ENCODE measurements around the gene ADAM22.

Gene ADAM22

GRCh38 chr7:88233828-88234227 is 299.8 kb downstream of the ADAM22 start:
- Histone ChIP-seq H3K4me3 (ENCODE audit: low read length) (no peak overlapping the region), H3K4me2 (ENCODE audit: low read depth, low read length) (no peak overlapping the region)
- TF ChIP-seq EZH2phosphoT487 (IDR thresholded peaks at IDR 0.05; ENCODE audit: low read length) (no peak), CTCF (IDR thresholded peaks at IDR 0.05; ENCODE audit: low read length) (no peak), EZH2 (optimal IDR thresholded peaks at IDR 0.05; ENCODE audit: low read depth, low read length) (no peak)

DNA sequence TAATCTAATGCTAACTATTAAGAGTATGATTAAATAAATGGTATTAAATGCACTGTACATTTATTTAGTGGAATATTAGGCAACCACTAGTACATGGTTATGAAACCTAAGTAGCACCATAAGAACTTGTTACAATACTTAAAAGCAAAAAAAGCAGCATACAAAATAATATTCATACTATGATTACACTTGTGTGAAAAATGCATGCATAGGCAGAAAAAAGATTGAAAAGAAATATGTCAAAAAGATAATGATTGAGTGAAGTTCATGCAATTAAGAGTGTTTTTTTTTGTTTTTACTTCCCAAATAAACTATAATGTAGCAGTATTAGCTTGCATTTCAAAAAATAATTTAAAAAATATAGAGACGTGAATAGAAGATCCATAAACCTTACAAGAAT is 305.8 kb downstream of the ADAM22 start:
- no peaks in the 10 kb centered on the region for H3K9me3 ChIP-seq (replicated peaks; ENCODE audit: insufficient read depth, low read length)
- no peak overlapping the region for H2AFZ ChIP-seq (ENCODE audit: low read length)
- no peaks in the 10 kb centered on the region for H3F3A ChIP-seq (ENCODE audit: insufficient read depth, low read length)
- DNase-seq = no peak
- H3K27me3 ChIP-seq (replicated peaks; ENCODE audit: insufficient read depth, low read length) = no peaks in the 10 kb centered on the region
- no peak overlapping the region for H3K4me2 ChIP-seq (ENCODE audit: low read depth, low read length)
- H3K4me3 ChIP-seq (ENCODE audit: low read length) = no peak overlapping the region
- H3K9me2 ChIP-seq (replicated peaks; ENCODE audit: insufficient read depth, low read length) = no peaks in the 10 kb centered on the region
- TF ChIP-seq EZH2phosphoT487 (IDR thresholded peaks at IDR 0.05; ENCODE audit: low read length) (no peak), CTCF (IDR thresholded peaks at IDR 0.05; ENCODE audit: low read length) (no peak), EZH2 (optimal IDR thresholded peaks at IDR 0.05; ENCODE audit: low read depth, low read length) (no peak)
- no peak overlapping the region for H3K27ac ChIP-seq (ENCODE audit: low read length)
- H3K79me2 ChIP-seq (ENCODE audit: low read length) = no peaks in the 10 kb centered on the region
- no peak overlapping the region for H3K9ac ChIP-seq (ENCODE audit: low read length)
- no peaks in the 10 kb centered on the region for H4K20me1 ChIP-seq (ENCODE audit: insufficient read depth, low read length)
- no peaks in the 10 kb centered on the region for H3K36me3 ChIP-seq (replicated peaks; ENCODE audit: insufficient read depth, low read length)
- H3K4me1 ChIP-seq (ENCODE audit: low read length) = no peaks in the 10 kb centered on the region

More at GRCh38 chr7:88233828-88234227, 299.8 kb downstream of the ADAM22 start:
- Histone ChIP-seq H3K4me1 (ENCODE audit: low read length) (no peaks in the 10 kb centered on the region), H3K79me2 (ENCODE audit: low read length) (no peaks in the 10 kb centered on the region), H3K36me3 (replicated peaks; ENCODE audit: insufficient read depth, low read length) (no peaks in the 10 kb centered on the region), H3F3A (ENCODE audit: insufficient read depth, low read length) (no peaks in the 10 kb centered on the region), H3K9ac (ENCODE audit: low read length) (no peak overlapping the region), H4K20me1 (ENCODE audit: insufficient read depth, low read length) (no peaks in the 10 kb centered on the region), H3K9me2 (replicated peaks; ENCODE audit: insufficient read depth, low read length) (no peaks in the 10 kb centered on the region), H3K27me3 (replicated peaks; ENCODE audit: insufficient read depth, low read length) (no peaks in the 10 kb centered on the region), H3K27ac (ENCODE audit: low read length) (no peak overlapping the region), H2AFZ (ENCODE audit: low read length) (no peak overlapping the region), H3K9me3 (replicated peaks; ENCODE audit: insufficient read depth, low read length) (no peaks in the 10 kb centered on the region)
- DNase-seq = no peak

GRCh38 chr7:88243345-88243909 is 309.4 kb downstream of the ADAM22 start:
- Histone ChIP-seq H3K4me3 (ENCODE audit: low read length) (no peak overlapping the region), H3K79me2 (ENCODE audit: low read length) (no peaks in the 10 kb centered on the region), H3K27me3 (replicated peaks; ENCODE audit: insufficient read depth, low read length) (no peaks in the 10 kb centered on the region), H4K20me1 (ENCODE audit: insufficient read depth, low read length) (no peaks in the 10 kb centered on the region), H3K36me3 (replicated peaks; ENCODE audit: insufficient read depth, low read length) (no peaks in the 10 kb centered on the region), H3K4me2 (ENCODE audit: low read depth, low read length) (no peak overlapping the region), H3K9ac (ENCODE audit: low read length) (no peak overlapping the region), H3K9me2 (replicated peaks; ENCODE audit: insufficient read depth, low read length) (no peaks in the 10 kb centered on the region), H3K4me1 (ENCODE audit: low read length) (no peaks in the 10 kb centered on the region), H3K27ac (ENCODE audit: low read length) (no peak overlapping the region), H3K9me3 (replicated peaks; ENCODE audit: insufficient read depth, low read length) (no peaks in the 10 kb centered on the region), H2AFZ (ENCODE audit: low read length) (no peak overlapping the region), H3F3A (ENCODE audit: insufficient read depth, low read length) (no peaks in the 10 kb centered on the region)
- TF ChIP-seq EZH2phosphoT487 (IDR thresholded peaks at IDR 0.05; ENCODE audit: low read length) = no peak
- TF ChIP-seq CTCF (IDR thresholded peaks at IDR 0.05; ENCODE audit: low read length) = peak; percentile 64
- peak; percentile 15 for DNase-seq
